Activated CD8-positive, alpha-beta memory T cell treated with anti-CD3 and anti-CD28 coated beads for 36 hours (primary cell): Measurements from ENCODE around the gene PYDC1. TPM values are rescaled to one million over a fixed set of nuclear protein-coding genes. Genes with fewer than 3 reads are reported as not detected.
"Not testable (repeated sequence)": the region's sequence is repeated elsewhere in the genome, so short reads cannot be mapped to it uniquely, and the experiment has no call there.

Experiments
- CTCF ChIA-PET: fragments of 350-600 bp; sonication (Branson Sonifier 250); formaldehyde crosslinking; loops from one replicate; lab custom pipeline; 2021; ENCODE audit warnings: antibody characterized with exemption; lab: Charles Lee
- POLR2A ChIA-PET: fragments of 350-600 bp; sonication (Branson Sonifier 250); formaldehyde crosslinking; loops from one replicate; lab custom pipeline; 2021; ENCODE audit warnings: antibody characterized with exemption; lab: Charles Lee
- total RNA-seq, 2 experiments: library from RNA; stranded (reverse); gene quantifications; one replicate each; pipeline ENCODE4 v1.2.3, GENCODE V29; 2021

Gene PYDC1
- total RNA-seq, result not detected

- CTCF ChIA-PET, result interaction anchor here (0.6 to 2.2 kb wide), 3 partner anchors 9 to 229 kb away, joined by 3 to 10 read pairs (median 3); partner anchors contain the start of gene PYCARD
- POLR2A ChIA-PET, result interaction anchor here (0.5 to 0.7 kb wide), 3 partner anchors 15 to 143 kb away, joined by 3 to 4 read pairs (median 3); partner anchors contain the start of gene PYCARD
Observed at GRCh38 chr16:31216422-31217135, at the start of gene PYDC1. Gene PYDC1 (minus strand): TSS chr16:31217135. CDS start chr16:31217028, 107 bp downstream.

- ChIA-PET POLR2A (no interaction called here), CTCF (interaction anchor here (0.7 kb wide), 1 partner anchor 75 kb away, joined by 3 read pairs; no protein-coding TSS in a partner anchor)
Observed at GRCh38 chr16:31265329-31266245, 48.7 kb upstream of the PYDC1 start.

GRCh38 chr16:31262084-31262483, 45.1 kb upstream of the PYDC1 start:
- ChIA-PET CTCF (no interaction called here), POLR2A (no interaction called here)

GRCh38 chr16:31260136-31260931, 43.4 kb upstream of the PYDC1 start:
- ChIA-PET POLR2A (no interaction called here), CTCF (interaction anchor here (0.7 kb wide), 2 partner anchors 20 to 182 kb away, joined by 3 to 6 read pairs; partner anchors contain the start of gene ZNF843)

GRCh38 chr16:31258366-31258765, 41.4 kb upstream of the PYDC1 start:
- ChIA-PET CTCF (no interaction called here), POLR2A (no interaction called here)

GRCh38 chr16:31256466-31256865, 39.5 kb upstream of the PYDC1 start:
- POLR2A ChIA-PET, result interaction anchor here (0.6 kb wide), 1 partner anchor 34 kb away, joined by 5 read pairs; no protein-coding TSS in a partner anchor
- CTCF ChIA-PET, result no interaction called here

- CTCF ChIA-PET, result interaction anchor here (1.0 kb wide), 1 partner anchor 52 kb away, joined by 3 read pairs; no protein-coding TSS in a partner anchor
- POLR2A ChIA-PET, result no interaction called here
Observed at GRCh38 chr16:31253642-31254045, 36.7 kb upstream of the PYDC1 start.

GRCh38 chr16:31251435-31251834, 34.5 kb upstream of the PYDC1 start:
- ChIA-PET CTCF (no interaction called here), POLR2A (no interaction called here)

- POLR2A ChIA-PET, result no interaction called here
- CTCF ChIA-PET, result no interaction called here
Observed at GRCh38 chr16:31250782-31251384, 33.9 kb upstream of the PYDC1 start.

- ChIA-PET POLR2A (no interaction called here), CTCF (no interaction called here)
Observed at GRCh38 chr16:31248344-31248743, 31.4 kb upstream of the PYDC1 start.

- POLR2A ChIA-PET, result no interaction called here
- CTCF ChIA-PET, result no interaction called here
Observed at GRCh38 chr16:31246296-31246695, 29.4 kb upstream of the PYDC1 start.

- POLR2A ChIA-PET, CTCF ChIA-PET: not testable (repeated sequence)
Observed at GRCh38 chr16:31245598-31245997, 28.7 kb upstream of the PYDC1 start.

GRCh38 chr16:31243734-31244670, 27.1 kb upstream of the PYDC1 start:
- CTCF ChIA-PET, result interaction anchor here (0.7 kb wide), 1 partner anchor 151 kb away, joined by 3 read pairs; no protein-coding TSS in a partner anchor
- POLR2A ChIA-PET, result no interaction called here

- CTCF ChIA-PET, result no interaction called here
- POLR2A ChIA-PET, result no interaction called here
Observed at GRCh38 chr16:31242206-31242605, 25.3 kb upstream of the PYDC1 start.

- ChIA-PET POLR2A (no interaction called here), CTCF (no interaction called here)
Observed at GRCh38 chr16:31238041-31238440, 21.1 kb upstream of the PYDC1 start.

- ChIA-PET POLR2A (no interaction called here), CTCF (no interaction called here)
Observed at GRCh38 chr16:31229501-31229900, 12.6 kb upstream of the PYDC1 start.

GRCh38 chr16:31228206-31228605, 11.3 kb upstream of the PYDC1 start:
- ChIA-PET POLR2A (no interaction called here), CTCF (interaction anchor here (0.5 to 1.3 kb wide), 2 partner anchors 10 to 62 kb away, joined by 3 to 4 read pairs; no protein-coding TSS in a partner anchor)

GRCh38 chr16:31225193-31225592, 8.3 kb upstream of the PYDC1 start:
- CTCF ChIA-PET, result interaction anchor here (1.2 kb wide), 1 partner anchor 9 kb away, joined by 3 read pairs; no protein-coding TSS in a partner anchor
- POLR2A ChIA-PET, result no interaction called here
